ENCODE data around the gene ARL2BP.

Gene ARL2BP

DNA sequence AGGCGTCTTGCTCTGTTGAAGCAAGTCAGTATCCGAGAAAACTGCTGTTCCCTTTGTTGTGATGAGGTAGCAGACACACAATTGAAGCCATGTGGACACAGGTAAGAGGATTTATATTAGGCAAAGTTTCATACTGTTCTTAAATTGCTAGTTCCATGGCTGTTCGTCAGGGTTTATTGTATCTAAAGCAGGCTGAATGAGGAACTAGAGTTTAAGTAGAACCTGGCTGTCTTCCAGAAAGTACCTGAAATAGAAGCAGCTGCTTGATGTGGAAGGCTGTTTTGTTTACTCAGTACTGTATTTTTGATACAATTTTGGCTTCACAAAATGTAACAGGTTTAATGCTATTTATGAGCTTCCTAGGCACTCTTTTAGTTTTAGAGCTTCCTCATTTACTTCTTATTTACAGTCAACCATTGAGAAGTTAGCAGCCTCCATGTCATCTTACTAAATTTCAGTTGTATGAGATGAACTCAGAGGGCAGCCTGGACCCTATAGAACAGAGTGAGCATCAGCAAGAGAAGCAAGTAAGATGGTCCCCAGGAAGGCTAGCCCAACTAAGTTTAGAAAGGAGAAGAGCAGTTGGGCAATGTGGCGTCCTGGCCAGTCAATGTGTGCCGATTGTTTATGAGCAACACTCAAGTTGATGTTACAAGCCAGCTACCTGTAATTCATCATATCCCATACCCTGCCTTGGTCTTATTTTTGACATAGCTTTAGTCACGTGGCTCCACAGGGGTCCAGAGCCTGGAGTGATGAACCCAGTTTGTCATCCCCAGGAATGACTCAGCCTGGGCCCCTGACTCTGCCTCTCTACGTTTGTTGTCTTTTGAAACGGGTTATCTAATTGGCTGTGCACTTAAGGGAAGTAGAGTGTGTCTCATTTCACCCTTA, 9.7 kb upstream of the ARL2BP start:
- DNase-seq = peak; percentile 13

GRCh38 chr16:57236022-57236350, 9.1 kb upstream of the ARL2BP start:
- no peak for DNase-seq

DNA sequence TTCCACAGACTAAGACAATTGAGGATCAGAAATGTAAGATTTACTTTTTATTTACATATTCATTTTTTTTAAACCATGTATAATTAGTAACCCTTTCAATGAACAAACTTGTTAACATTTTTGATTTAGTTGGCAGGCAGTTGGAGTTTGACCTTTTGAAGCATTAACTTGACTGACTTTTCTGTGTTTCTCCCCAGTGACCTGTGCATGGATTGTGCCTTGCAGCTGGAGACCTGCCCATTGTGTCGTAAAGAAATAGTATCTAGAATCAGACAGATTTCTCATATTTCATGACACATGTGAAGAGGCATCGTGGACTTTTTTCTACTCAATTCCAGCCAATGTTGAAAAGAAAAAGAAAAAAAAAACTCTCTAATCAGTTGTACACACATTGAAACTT, 6.4 kb upstream of the ARL2BP start:
- DNase-seq = no peak

DNA sequence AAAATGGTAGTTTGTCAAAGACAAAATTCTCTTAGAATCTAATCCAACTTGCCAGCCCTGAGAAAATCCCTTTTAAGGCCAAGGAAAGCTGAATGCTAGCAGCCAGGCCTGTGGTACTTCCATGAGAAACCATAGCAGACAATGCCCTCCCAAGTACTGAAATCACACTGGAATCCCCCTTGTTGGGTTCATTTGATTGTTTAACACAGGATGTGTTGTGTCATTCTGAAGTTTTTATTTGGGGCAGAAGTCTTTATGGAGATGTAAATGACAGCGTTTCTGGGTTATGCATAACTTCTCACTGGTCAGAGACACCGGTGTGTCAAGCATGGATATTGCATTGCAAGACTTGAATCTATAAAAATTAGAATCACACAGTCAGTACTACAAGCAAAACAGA, 6.0 kb upstream of the ARL2BP start:
- DNase-seq = no peak

GRCh38 chr16:57240851-57241250, 4.2 kb upstream of the ARL2BP start:
- no peak for DNase-seq

DNA sequence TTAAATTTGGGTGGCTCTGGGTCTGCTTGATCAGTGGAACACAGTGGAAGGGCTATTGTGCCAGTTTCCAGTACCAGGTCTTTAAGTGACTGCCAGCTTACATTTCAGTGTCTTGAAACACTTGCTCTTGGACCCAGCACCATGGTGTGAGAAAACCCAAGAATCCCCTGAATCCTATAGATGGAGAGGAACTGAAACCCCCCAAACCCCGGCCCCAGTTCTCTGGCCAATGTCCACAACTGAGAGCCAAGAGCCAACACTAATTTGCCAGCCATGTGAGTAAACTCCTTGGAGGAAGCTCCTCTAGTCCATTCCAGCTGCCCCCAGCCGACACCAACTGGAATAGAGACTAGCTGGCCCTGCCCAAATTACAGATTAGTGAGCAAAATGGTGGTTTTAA, 2.4 kb upstream of the ARL2BP start:
- no peak for DNase-seq

DNA sequence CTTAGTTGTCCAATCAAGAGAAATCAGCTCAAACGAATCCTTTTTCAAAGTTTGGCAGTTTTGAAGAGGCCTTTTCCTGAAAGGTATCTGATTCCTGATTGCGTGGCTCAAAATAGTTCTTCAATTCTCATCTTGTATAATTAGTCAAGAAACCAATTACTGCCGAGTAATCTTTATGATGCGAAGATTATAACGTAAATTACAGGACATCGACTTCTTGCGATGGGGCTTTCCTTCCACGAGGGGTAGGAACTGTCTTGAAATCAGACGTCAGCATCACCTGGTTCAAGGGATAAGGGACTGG, 644 bp upstream of the ARL2BP start:
- no peak for DNase-seq

DNA sequence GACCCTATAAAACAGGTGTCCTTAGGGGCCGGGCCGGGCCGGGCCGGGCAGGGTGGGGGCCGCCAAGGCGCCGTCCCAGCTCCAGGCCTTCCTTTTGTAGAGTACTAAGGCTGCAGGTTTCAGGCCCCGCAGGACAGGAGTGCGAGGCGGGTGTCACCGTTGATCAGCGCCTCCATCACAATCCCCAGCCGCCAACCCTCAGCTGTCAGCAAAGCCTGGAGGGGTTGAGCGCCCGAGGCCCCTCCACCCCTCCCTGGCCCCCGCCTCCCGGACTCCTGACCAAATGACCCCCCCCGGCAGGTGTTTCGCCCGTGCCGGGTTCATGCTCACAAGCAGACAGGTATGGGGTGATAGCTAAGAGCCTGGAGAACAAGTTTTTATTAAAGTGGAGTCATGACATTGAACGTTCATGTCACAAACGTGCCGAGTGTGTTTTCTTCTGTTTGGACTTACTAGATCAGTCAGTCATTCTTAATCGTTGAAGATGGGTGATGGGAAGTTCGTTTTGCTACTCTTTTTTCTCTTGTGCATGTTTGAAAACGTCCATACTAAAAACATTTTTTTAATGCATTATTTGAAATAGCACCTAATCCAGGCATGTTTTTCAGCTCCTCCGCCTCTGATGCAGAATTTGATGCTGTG, 534 bp downstream of the ARL2BP start:
- DNase-seq = no peak

DNA sequence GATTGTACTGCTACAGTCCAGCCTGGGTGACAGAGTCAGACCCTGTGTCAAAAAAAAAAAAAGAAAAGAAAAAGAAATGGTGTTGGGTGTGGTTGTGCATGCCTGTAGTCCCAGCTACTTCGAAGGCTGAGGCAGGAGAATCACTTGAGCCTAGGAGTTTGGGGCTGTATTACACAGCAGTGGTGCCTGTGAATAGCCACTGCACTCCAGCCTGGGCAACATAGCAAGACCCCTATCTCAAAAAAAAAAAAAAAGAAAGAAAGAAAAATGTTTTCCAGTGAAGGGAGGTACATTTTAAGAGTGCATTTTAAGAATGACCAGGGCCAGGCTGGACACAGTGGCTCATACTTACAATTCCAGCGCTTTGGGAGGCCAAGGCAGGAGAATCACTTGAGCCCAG, 6.3 kb downstream of the ARL2BP start:
- no peak for DNase-seq

DNA sequence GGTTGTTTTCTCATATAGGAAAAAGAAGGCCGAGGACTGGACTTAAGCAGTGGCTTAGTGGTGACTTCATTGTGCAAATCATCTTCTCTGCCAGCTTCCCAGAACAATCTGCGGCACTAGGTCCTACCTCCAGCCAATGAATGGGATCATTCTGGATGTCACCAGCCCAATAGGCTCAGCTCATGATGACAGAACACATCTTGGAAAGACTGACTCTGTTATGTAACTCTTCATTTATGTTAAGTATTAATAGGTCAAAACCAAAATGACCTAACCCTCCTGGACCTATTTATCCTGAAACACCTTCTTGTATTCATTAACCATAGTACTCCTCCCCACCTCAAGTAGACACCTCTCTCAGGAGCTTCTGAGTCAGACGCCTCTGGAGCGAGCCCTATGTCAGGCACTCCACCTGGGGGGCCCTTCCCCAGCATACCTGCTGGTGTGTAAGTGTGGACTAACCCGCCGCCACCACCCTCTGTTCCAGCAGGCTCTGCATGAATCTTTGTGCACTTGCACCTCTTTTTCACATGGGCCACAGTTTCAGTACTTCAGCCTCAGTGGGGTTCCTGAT, 7.2 kb downstream of the ARL2BP start:
- DNase-seq = no peak

GRCh38 chr16:57253466-57253865, 8.4 kb downstream of the ARL2BP start:
- DNase-seq = no peak

GRCh38 chr16:57255686-57256415, 10.8 kb downstream of the ARL2BP start:
- DNase-seq = no peak

GRCh38 chr16:57256601-57257395, 11.7 kb downstream of the ARL2BP start:
- no peak for DNase-seq

DNA sequence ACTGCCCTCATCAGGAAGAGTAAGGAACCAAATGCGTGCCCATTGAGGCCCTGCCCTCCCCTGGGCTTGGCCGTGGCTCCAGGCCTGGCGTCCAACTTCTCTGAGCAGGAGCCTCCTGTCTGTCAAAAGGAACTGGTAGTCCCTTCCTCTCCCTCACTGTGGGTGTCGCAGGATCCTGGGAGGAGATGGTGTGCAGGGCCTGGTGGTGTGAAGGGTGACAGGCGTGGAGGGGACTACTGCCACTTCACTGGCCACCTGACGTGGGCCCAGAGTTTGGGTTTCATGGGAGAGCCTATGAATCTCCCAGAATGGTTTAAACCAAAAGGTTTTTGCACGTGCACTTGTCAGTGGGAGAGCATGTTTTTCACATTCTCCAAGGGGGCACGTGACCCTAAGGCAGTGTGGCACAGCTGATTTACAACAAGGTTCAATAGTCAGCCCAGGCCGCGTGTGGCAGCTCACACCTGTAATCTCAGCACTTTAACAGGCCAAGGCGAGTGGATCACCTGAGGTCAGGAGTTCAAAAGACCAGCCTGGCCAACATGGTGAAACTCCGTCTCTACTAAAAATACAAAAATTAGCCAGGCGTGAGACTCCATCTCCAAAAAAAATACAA, 12.5 kb downstream of the ARL2BP start:
- DNase-seq = no peak

- no peak for DNase-seq
Observed at GRCh38 chr16:57258226-57258909, 13.3 kb downstream of the ARL2BP start.

- DNase-seq = no peak
Observed at GRCh38 chr16:57258910-57259475, 13.9 kb downstream of the ARL2BP start.

DNA sequence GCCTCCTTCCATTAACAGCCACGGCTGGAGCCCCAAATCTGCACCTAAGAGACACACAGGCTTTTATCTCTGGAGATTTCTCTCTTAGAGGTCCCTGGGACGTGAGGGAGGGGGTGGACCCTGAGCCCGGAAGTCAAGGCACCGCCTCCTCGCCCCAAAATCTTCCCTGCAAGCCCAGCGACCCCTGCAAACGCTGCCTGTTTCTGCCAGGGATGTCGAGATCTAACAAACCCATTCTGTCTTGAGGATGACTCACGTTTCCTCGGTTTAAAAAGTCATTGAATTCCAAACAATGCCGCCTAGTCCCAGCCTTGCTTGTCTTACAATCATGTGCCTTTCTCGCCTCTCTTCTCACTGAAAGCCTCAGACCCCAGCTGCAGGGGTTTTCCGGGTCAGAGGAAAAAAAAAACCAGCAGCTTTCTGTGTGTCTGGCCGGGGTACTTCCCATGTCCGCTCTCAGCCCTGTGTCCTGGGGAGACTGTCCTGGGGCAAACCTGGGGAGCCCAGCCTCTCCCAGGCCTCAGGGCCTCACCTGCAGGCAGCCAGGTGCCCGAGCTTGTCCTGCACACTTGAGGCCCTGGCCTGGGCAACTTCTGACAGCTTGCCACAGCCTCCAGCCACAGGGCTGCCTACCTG, 15.4 kb downstream of the ARL2BP start:
- no peak for DNase-seq

GRCh38 chr16:57261806-57262205, 16.7 kb downstream of the ARL2BP start:
- no peak for DNase-seq

DNA sequence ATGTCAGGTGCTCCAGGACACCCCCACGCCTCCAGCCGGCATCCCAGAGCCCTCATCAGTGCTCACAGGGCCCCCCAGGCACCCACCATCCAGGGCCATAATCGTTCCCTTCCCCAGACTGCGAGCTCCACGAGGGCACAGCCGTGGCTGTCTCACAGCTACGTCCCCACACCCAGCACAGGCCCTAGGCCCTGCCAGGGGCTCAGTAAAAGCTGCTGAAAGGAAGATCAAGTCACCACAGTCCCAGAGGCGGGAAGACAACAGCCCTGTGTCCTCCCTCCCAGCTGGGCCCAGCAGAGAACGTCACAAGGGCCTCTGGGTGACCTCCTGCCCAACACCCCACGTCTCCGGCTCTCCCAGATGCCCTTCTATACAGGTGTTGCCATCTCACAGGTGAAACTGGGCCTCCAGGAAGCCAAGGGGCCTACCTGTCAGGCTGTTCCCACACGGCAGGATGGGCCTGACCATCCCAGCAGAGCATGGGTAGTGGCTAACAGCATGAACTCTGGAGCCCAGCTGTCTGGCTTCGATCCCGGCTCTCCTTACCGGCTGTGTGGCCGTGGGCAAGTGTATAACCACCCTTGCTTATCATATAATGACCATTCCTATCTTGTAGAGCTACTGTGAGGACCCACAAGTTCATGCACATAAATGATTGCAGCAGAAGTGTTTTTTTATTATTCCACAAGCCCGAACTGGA, 17.9 kb downstream of the ARL2BP start:
- no peak for DNase-seq
